MM.1S (cell line): ENCODE measurements around the gene TACC2.

Source experiments
- EZH2 ChIP-seq: fragments of 300-600 bp; sonication (generic); optimal IDR thresholded peaks from 2 replicates; pipeline ENCODE3; 2017; ENCODE audit warnings: low read depth, mild to moderate bottlenecking, antibody characterized with exemption, low read length, mixed read lengths
- TF ChIP-seq, protein P1 (sequence below): fragments of 300-600 bp; sonication (generic); IDR thresholded peaks from 2 replicates; pipeline ENCODE4 v1.5.1; 2016; ENCODE audit warnings: antibody characterized with exemption, low read length, mixed read lengths

DNA sequence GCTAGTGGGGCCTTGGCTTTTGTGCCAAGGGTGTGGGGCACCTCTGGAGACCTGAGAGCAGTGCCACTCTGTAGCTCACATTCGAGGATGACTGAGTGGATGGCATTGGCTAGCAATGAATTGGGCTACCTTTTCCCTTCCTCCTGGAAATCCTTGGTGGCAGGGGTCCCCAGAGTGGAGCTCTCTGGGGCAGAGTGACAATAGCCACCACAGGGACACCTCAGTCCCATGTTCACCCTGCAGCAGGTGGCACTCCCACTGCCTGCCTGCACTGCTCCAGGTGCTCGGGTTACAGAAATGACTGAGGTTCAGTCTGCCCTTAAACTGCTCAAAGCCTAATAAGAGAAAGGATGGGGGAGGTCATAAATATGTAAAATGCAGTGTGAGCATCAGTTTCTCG is 300.0 kb downstream of the TACC2 start:
- TF ChIP-seq, protein P1, sequence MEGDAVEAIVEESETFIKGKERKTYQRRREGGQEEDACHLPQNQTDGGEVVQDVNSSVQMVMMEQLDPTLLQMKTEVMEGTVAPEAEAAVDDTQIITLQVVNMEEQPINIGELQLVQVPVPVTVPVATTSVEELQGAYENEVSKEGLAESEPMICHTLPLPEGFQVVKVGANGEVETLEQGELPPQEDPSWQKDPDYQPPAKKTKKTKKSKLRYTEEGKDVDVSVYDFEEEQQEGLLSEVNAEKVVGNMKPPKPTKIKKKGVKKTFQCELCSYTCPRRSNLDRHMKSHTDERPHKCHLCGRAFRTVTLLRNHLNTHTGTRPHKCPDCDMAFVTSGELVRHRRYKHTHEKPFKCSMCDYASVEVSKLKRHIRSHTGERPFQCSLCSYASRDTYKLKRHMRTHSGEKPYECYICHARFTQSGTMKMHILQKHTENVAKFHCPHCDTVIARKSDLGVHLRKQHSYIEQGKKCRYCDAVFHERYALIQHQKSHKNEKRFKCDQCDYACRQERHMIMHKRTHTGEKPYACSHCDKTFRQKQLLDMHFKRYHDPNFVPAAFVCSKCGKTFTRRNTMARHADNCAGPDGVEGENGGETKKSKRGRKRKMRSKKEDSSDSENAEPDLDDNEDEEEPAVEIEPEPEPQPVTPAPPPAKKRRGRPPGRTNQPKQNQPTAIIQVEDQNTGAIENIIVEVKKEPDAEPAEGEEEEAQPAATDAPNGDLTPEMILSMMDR: no peak
- TF ChIP-seq EZH2: no peak
